ENCODE results near the gene BABAM2. TPM values are rescaled to one million over a fixed set of nuclear protein-coding genes. Genes with fewer than 3 reads are reported as not detected.
"Not testable (repeated sequence)": the region's sequence is repeated elsewhere in the genome, so short reads cannot be mapped to it uniquely, and the experiment has no call there.

The BABAM2 gene
- total and polyA plus RNA-seq, 5 donors = 45.2 to 65.2 (median 64.0) TPM

DNA sequence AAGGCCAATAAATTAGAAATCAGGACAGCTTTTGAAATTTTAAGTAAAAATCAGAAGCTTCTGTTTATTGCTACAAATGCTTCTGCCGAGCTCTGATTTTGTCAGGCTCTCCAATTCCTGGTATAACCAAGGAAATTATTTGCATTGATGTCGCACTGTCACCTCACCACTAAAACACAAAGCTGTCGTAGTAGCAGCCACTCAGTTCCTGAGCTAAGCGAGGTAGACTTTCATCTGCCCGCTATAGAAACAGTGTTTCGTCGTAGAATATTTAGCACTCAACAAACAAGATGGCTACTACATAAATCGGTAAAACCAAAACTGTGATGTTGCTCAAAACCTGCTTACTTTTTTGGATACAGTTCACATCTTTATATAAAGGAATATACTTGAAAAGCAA lies 360.8 kb downstream of the BABAM2 start:
- ATAC-seq (no peak), DNase-seq (no peak)
- Histone ChIP-seq H3K9me3 (ENCODE audit: control insufficient read depth, low read length) (no peaks in the 10 kb centered on the region), H3K27me3 (ENCODE audit: control insufficient read depth, insufficient read depth) (no peaks in the 10 kb centered on the region), H3K4me3 (ENCODE audit: low read length) (no peak overlapping the region), H3K4me1 (ENCODE audit: control insufficient read depth, insufficient read depth, low read length) (peaks cover 6% of the 10 kb centered on the region), H3K27ac (ENCODE audit: low read length) (no peak overlapping the region)
- intact Hi-C loops (cut with DNase I) = no loop called here
- 84% methylated on average over 8 of the region's 8 CpGs for WGBS

DNA sequence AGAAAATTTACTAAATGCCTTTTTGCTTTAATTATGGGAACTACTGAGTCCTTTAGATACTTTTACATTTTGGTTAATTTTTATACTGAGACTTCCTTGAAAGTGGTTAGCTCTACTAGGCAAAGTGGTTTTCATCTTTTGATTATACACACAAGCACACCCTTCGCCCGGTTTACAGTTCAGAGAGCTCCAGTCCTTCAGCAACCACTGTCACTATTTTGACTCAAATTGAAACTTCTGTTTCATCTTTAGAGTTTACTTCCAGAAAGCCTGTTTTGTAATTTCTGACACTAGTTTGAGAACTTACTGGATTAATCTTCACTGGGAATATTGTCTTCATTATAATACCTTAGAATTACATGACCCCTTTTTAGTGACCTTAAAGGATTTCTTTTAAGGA lies 361.8 kb downstream of the BABAM2 start:
- DNase-seq (no peak), ATAC-seq (no peak)
- Histone ChIP-seq H3K27ac (ENCODE audit: low read length) (no peak overlapping the region), H3K9me3 (ENCODE audit: control insufficient read depth, low read length) (no peaks in the 10 kb centered on the region), H3K4me1 (ENCODE audit: control insufficient read depth, insufficient read depth, low read length) (peaks cover 5% of the 10 kb centered on the region), H3K27me3 (ENCODE audit: control insufficient read depth, insufficient read depth) (no peaks in the 10 kb centered on the region), H3K4me3 (ENCODE audit: low read length) (no peak overlapping the region)
- WGBS = 94% methylated on average over 2 of the region's 2 CpGs
- intact Hi-C loops (cut with DNase I) = no loop called here

DNA sequence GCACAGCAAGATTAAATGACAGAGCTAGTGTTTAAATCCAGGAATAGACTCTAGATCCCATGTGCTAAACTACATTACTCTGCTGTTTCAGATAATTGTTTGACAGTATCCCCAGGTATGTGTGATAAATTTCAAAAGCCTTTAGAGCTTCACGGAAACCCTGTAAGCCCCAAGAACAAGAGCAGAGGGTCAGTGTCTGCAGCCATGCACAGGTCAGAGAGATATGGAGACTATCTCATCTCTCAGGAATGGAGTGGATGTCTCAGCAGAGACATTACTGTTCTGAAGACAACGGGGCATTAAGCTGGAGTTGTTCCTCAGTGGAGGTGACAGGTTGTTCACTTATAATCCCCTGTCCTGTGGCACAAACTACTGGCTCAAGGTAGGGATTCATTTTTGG lies 363.0 kb downstream of the BABAM2 start:
- no peak for DNase-seq
- 80% methylated on average over 2 of the region's 2 CpGs for WGBS
- intact Hi-C loops (cut with DNase I) = no loop called here

DNA sequence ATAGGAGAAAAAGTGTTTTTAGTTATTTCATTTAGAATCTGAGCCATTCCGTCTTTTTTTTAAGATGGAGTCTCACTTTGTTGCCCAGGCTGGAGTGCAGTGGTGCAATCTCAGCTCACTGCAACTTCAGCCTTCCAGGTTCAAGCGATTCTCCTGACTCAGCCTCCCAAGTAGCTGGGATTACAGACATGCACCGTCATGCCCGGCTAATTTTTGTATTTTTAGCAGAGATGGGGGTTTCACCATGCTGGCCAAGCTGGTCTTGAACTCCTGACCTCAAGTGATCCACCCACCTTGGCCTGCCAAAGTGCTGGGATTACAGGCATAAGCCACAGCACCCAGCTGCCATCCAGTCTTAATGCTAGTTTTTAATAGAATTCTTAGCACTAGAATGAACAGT lies 364.7 kb downstream of the BABAM2 start:
- intact Hi-C loops (cut with DNase I); H3K27ac ChIP-seq (ENCODE audit: low read length); H3K4me3 ChIP-seq (ENCODE audit: low read length); H3K9me3 ChIP-seq (ENCODE audit: control insufficient read depth, low read length); H3K27me3 ChIP-seq (ENCODE audit: control insufficient read depth, insufficient read depth); H3K4me1 ChIP-seq (ENCODE audit: control insufficient read depth, insufficient read depth, low read length); DNase-seq; ATAC-seq: not testable (repeated sequence)
- WGBS = 93% methylated on average over 4 of the region's 4 CpGs

More for the DNA sequence above, 363.0 kb downstream of the BABAM2 start:
- ATAC-seq = no peak
- Histone ChIP-seq H3K4me1 (ENCODE audit: control insufficient read depth, insufficient read depth, low read length) (no peaks in the 10 kb centered on the region), H3K9me3 (ENCODE audit: control insufficient read depth, low read length) (no peaks in the 10 kb centered on the region), H3K4me3 (ENCODE audit: low read length) (no peak overlapping the region), H3K27me3 (ENCODE audit: control insufficient read depth, insufficient read depth) (no peaks in the 10 kb centered on the region), H3K27ac (ENCODE audit: low read length) (no peak overlapping the region)

DNA sequence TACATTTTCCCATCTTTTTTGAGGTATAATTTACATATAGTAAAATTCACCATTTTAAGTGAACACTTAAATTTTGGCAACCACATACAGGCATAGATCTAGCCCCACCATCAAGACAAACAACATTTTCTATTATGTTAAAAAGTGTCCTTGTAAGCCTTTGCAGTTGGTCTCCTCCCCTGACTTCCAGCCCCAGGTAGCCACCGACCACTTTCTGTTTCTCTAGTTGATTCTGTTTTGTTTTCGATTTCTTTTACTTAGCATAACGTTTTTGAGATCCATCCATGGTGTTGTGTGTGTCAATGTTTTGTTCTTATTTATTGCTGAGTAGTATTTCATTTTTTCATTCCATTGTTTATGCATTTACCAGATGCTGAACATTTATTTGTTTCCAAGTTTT lies 366.7 kb downstream of the BABAM2 start:
- ATAC-seq = no peak
- no peak for DNase-seq
- Histone ChIP-seq H3K27ac (ENCODE audit: low read length) (no peak overlapping the region), H3K27me3 (ENCODE audit: control insufficient read depth, insufficient read depth) (no peaks in the 10 kb centered on the region), H3K4me3 (ENCODE audit: low read length) (no peak overlapping the region), H3K9me3 (ENCODE audit: control insufficient read depth, low read length) (no peaks in the 10 kb centered on the region), H3K4me1 (ENCODE audit: control insufficient read depth, insufficient read depth, low read length) (no peaks in the 10 kb centered on the region)
- WGBS = 89% methylated on average over 3 of the region's 3 CpGs
- intact Hi-C loops (cut with DNase I) = no loop called here

DNA sequence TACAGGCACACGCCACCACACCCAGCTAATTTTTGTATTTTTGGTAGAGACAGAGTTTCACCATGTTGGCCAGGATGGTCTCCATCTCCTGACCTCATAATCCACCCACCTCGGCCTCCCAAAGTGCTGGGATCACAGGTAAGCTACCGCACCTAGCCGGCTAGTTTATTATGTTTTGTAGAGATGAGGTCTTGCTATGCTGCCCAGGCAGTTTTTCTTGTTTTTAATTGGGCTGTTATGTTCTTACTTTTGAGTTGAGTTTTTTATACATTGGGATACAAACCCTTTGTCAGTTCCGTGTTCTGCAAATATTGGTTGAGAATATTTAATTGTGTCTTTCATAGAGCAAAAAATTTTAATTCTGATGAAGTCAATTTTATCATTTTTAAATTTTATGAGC lies 368.7 kb downstream of the BABAM2 start:
- H3K4me1 ChIP-seq (ENCODE audit: control insufficient read depth, insufficient read depth, low read length); H3K4me3 ChIP-seq (ENCODE audit: low read length); H3K9me3 ChIP-seq (ENCODE audit: control insufficient read depth, low read length); H3K27me3 ChIP-seq (ENCODE audit: control insufficient read depth, insufficient read depth); H3K27ac ChIP-seq (ENCODE audit: low read length); DNase-seq; intact Hi-C loops (cut with DNase I); ATAC-seq: not testable (repeated sequence)
- 97% methylated on average over 5 of the region's 5 CpGs for WGBS

DNA sequence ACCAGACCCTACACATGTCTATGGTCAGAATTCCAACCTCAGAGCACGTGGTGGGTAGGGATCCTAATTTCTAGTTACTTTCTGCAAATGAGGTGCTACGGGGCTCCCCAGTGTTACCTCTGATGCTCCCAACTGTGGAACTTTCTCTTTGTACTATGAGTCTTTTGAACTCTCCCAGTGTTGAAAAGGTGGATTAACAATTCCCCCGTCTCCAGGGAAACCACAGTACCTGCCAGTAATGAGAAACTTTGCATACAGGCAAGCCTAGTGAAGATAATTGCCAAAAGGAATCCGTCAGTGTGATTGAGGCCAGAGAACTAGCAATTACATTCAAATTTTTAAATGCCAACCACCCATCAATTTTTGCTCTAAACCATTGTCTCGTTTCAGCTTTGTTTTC lies 373.2 kb downstream of the BABAM2 start:
- Histone ChIP-seq H3K27me3 (ENCODE audit: control insufficient read depth, insufficient read depth) (no peaks in the 10 kb centered on the region), H3K4me1 (ENCODE audit: control insufficient read depth, insufficient read depth, low read length) (no peaks in the 10 kb centered on the region), H3K27ac (ENCODE audit: low read length) (no peak overlapping the region), H3K9me3 (ENCODE audit: control insufficient read depth, low read length) (no peaks in the 10 kb centered on the region), H3K4me3 (ENCODE audit: low read length) (no peak overlapping the region)
- DNase-seq = no peak
- intact Hi-C loops (cut with DNase I) = no loop called here
- 93% methylated on average over 5 of the region's 5 CpGs for WGBS
- no peak for ATAC-seq

DNA sequence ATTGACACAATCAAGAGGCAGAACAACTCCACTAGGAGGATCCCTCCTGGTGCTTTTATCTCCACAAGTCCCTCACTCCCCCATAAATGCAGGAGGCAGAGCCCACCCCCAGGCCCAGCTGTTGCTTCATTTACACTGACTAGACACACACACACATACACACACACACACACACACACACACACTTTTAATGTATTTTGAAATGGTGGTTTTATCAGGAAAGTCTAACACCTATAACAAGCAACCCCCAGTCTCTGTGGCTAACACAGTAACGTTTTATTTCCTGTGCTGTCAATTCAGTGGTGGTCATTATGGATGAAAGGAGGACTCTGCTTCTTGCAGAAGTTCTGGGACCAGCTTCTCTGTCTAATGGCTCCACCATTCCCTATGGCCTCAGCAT lies 376.8 kb downstream of the BABAM2 start:
- H3K4me1 ChIP-seq (ENCODE audit: control insufficient read depth, insufficient read depth, low read length) = peaks cover 2% of the 10 kb centered on the region
- intact Hi-C loops (cut with DNase I) = no loop called here
- no peak for ATAC-seq
- no peaks in the 10 kb centered on the region for H3K9me3 ChIP-seq (ENCODE audit: control insufficient read depth, low read length)
- H3K27ac ChIP-seq (ENCODE audit: low read length) = no peak overlapping the region
- no peak overlapping the region for H3K4me3 ChIP-seq (ENCODE audit: low read length)
- DNase-seq = no peak
- WGBS = 64% methylated on average over 1 of the region's 1 CpG
- no peaks in the 10 kb centered on the region for H3K27me3 ChIP-seq (ENCODE audit: control insufficient read depth, insufficient read depth)

DNA sequence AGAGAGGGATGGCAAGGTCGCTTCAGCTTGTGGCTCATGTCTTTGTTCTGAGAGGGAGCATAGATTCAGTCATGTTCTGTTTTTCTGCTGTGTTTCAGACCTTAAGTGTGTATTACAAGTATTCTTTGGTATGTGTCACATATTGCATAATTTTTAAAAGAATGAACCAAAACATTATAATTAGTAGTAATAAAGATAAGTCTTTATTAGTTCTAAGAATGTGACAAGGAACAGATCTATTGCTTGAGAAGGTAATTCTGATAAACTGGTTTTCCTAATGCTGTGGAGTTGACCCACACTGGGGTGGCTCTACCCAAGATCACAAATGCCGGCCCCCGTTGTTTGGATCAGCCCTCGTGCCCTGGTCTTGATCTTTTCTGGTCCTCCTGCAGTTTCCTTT lies 377.9 kb downstream of the BABAM2 start:
- Histone ChIP-seq H3K9me3 (ENCODE audit: control insufficient read depth, low read length) (no peaks in the 10 kb centered on the region), H3K27ac (ENCODE audit: low read length) (peak overlapping the region; percentile 74), H3K4me3 (ENCODE audit: low read length) (no peak overlapping the region), H3K27me3 (ENCODE audit: control insufficient read depth, insufficient read depth) (no peaks in the 10 kb centered on the region), H3K4me1 (ENCODE audit: control insufficient read depth, insufficient read depth, low read length) (peaks cover 2% of the 10 kb centered on the region)
- intact Hi-C loops (cut with DNase I) = no loop called here
- DNase-seq = peak in 1 of 3 donors; percentile 66
- peak; percentile 27 to 58 for ATAC-seq
- WGBS = 75% methylated on average over 4 of the region's 4 CpGs

DNA sequence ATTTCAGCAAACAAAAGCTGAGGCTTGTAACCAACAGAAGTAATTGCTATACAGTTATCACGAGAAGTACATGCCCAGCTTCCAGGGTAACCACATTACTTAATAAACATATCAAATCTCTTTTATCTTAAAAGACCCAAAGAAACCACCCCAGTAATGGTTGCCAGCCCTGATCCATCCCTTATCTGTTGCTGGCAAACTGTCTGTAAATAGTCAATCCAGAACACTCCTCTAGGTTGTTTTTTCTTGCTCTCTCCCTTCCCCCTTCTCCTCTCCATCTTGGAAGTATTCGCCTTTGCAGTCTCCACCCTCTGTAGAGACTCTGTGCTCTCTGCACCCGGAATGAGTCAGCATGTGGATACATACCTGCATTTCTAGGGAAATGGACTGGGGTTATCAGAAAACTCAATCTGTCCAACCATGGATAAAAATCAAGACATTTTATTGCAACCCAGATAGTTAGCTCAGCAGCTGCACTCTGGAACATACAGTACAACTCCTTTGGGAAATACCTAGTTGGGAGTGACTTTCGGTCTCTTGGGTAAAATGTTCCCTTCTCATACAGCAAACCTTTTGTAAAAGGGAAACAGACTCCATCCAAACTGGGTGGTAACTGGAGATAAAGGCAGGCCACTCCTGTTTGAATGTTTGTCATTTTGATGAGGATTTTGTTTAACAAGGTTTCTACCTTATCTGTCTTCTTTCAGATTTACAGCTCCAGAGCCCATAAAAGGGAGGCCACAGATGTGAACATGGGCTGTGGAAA lies 378.7 kb downstream of the BABAM2 start:
- H3K9me3 ChIP-seq (ENCODE audit: control insufficient read depth, low read length) = no peaks in the 10 kb centered on the region
- H3K27ac ChIP-seq (ENCODE audit: low read length) = peak overlapping the region; percentile 17
- no peaks in the 10 kb centered on the region for H3K27me3 ChIP-seq (ENCODE audit: control insufficient read depth, insufficient read depth)
- ATAC-seq = peak; percentile 81 to 82
- WGBS = 56% methylated on average over 4 of the region's 4 CpGs
- intact Hi-C loops (cut with DNase I) = no loop called here
- peaks cover 2% of the 10 kb centered on the region for H3K4me1 ChIP-seq (ENCODE audit: control insufficient read depth, insufficient read depth, low read length)
- no peak for DNase-seq
- H3K4me3 ChIP-seq (ENCODE audit: low read length) = no peak overlapping the region

DNA sequence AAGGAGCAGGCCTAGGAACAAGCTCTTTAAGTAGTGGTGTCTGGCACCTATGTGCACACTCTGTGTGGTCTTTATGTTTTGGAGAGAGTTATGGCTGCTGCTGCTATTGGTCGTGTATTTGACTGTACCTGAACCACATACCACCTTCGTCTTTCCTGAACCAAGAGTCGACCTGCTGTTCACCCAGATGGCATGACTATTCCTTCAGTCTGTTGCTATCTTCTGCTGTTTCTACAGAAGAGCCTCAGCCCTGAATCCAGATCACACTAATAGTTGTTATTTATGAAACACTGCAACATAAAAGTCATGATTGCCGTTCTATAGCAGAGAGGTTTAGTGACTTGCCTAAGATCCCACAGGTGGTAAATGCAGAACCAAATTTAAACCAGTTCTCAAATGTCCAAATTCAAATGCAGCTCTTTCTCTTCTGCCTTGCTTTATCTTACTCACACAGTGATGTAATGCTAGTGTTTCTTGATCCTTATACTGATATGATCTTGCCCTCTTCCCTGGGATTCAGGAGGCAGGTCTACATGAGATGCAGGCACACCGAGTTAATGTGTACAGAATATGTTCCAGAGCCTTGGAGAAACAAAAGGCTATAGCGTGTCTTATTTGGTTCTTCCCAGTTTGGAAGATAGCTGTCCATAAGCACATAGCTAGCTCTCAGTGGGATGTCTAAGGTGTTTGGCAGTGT lies 380.1 kb downstream of the BABAM2 start:
- Histone ChIP-seq H3K27ac (ENCODE audit: low read length) (no peak overlapping the region), H3K4me1 (ENCODE audit: control insufficient read depth, insufficient read depth, low read length) (peaks cover 4% of the 10 kb centered on the region), H3K4me3 (ENCODE audit: low read length) (no peak overlapping the region), H3K9me3 (ENCODE audit: control insufficient read depth, low read length) (no peaks in the 10 kb centered on the region), H3K27me3 (ENCODE audit: control insufficient read depth, insufficient read depth) (no peaks in the 10 kb centered on the region)
- WGBS = 97% methylated on average over 6 of the region's 6 CpGs
- DNase-seq (no peak), ATAC-seq (no peak)
- intact Hi-C loops (cut with DNase I) = no loop called here

Data from right cardiac atrium (tissue), 5 donors.